H9 (cell line): Measurements from ENCODE around the gene BARD1. TPM values are rescaled to one million over a fixed set of nuclear protein-coding genes. Genes with fewer than 3 reads are reported as not detected.

ENCODE experiments used
- DNase-seq: peaks from one replicate; pipeline ENCODE4 v3.0.0-alpha.2; 2017
- H2AFZ ChIP-seq: one replicate; pipeline ENCODE4 v1.6.1; 2013; ENCODE audit warnings: mild to moderate bottlenecking, low read length, control low read depth, moderate library complexity
- H2AK5ac ChIP-seq: 2 replicates; pipeline ENCODE4 v1.6.1; 2013; ENCODE audit warnings: low read length, control low read depth, mixed read lengths; ENCODE audit not compliant: insufficient read length
- H2BK120ac ChIP-seq: one replicate; pipeline ENCODE4 v1.6.1; 2013; ENCODE audit warnings: low read depth, mild to moderate bottlenecking, low read length, control low read depth, inconsistent platforms; ENCODE audit not compliant: poor library complexity, severe bottlenecking
- H2BK12ac ChIP-seq: 2 replicates; pipeline ENCODE4 v1.6.1; 2013; ENCODE audit warnings: low read length, control low read depth, mixed read lengths, low read depth; ENCODE audit not compliant: insufficient read length
- H2BK15ac ChIP-seq: 2 replicates; pipeline ENCODE4 v1.6.1; 2013; ENCODE audit warnings: low read depth, low read length, control low read depth
- H2BK20ac ChIP-seq: one replicate; pipeline ENCODE4 v1.6.1; 2013; ENCODE audit warnings: low read depth, mild to moderate bottlenecking, low read length, control low read depth, inconsistent platforms; ENCODE audit not compliant: poor library complexity, severe bottlenecking
- H2BK5ac ChIP-seq: 2 replicates; pipeline ENCODE4 v1.6.1; 2013; ENCODE audit warnings: low read length, control low read depth, mixed read lengths; ENCODE audit not compliant: insufficient read length
- H3K14ac ChIP-seq: 2 replicates; pipeline ENCODE4 v1.6.1; 2013; ENCODE audit warnings: low read length, control low read depth; ENCODE audit not compliant: insufficient read depth
- H3K18ac ChIP-seq: 2 replicates; pipeline ENCODE4 v1.6.1; 2013; ENCODE audit warnings: low read depth, mild to moderate bottlenecking, mixed read lengths, low read length, control low read depth; ENCODE audit not compliant: insufficient read length
- H3K23ac ChIP-seq: 2 replicates; pipeline ENCODE4 v1.6.1; 2013; ENCODE audit warnings: low read length, control low read depth, mixed read lengths, low read depth; ENCODE audit not compliant: insufficient read length
- H3K23me2 ChIP-seq: 2 replicates; pipeline ENCODE4 v1.6.1; 2013; ENCODE audit warnings: low read depth, mild to moderate bottlenecking, mixed read lengths, low read length, control low read depth; ENCODE audit not compliant: insufficient read length, poor library complexity, severe bottlenecking
- H3K27ac ChIP-seq: 2 replicates; pipeline ENCODE4 v1.5.1; 2013; ENCODE audit warnings: low read length, control low read depth, mixed read lengths, low read depth; ENCODE audit not compliant: insufficient read length
- H3K27me3 ChIP-seq: 2 replicates; pipeline ENCODE4 v1.6.1; 2013; ENCODE audit warnings: low read length, control low read depth, inconsistent platforms; ENCODE audit not compliant: insufficient read depth
- H3K4ac ChIP-seq: 2 replicates; pipeline ENCODE4 v1.6.1; 2013; ENCODE audit warnings: low read depth, mild to moderate bottlenecking, control low read depth, inconsistent platforms, low read length, moderate library complexity
- H3K4me1 ChIP-seq: 2 replicates; pipeline ENCODE4 v1.6.1; 2013; ENCODE audit warnings: low read length, control low read depth, inconsistent platforms; ENCODE audit not compliant: insufficient read depth
- H3K4me2 ChIP-seq: 2 replicates; pipeline ENCODE4 v1.6.1; 2013; ENCODE audit warnings: low read length, control low read depth, mixed read lengths; ENCODE audit not compliant: insufficient read length, insufficient read depth
- H3K56ac ChIP-seq: 2 replicates; pipeline ENCODE4 v1.6.1; 2013; ENCODE audit warnings: low read depth, mild to moderate bottlenecking, mixed read lengths, low read length, control low read depth; ENCODE audit not compliant: insufficient read length
- H3K79me1 ChIP-seq: 2 replicates; pipeline ENCODE4 v1.6.1; 2013; ENCODE audit warnings: low read depth, mild to moderate bottlenecking, moderate library complexity, low read length, control low read depth, inconsistent platforms; ENCODE audit not compliant: insufficient read depth, poor library complexity, severe bottlenecking
- H3K79me2 ChIP-seq: 2 replicates; pipeline ENCODE4 v1.6.1; 2013; ENCODE audit warnings: low read length, control low read depth, inconsistent platforms; ENCODE audit not compliant: insufficient read depth
- H3K9ac ChIP-seq: 2 replicates; pipeline ENCODE4 v1.6.1; 2013; ENCODE audit warnings: low read length, control low read depth, mixed read lengths; ENCODE audit not compliant: insufficient read length; ENCODE audit errors: extremely low read depth
- H3K9me3 ChIP-seq: one replicate; pipeline ENCODE4 v1.6.1; 2013; ENCODE audit warnings: low read depth, low read length, inconsistent platforms; ENCODE audit not compliant: control insufficient read depth
- H3T11ph ChIP-seq: one replicate; pipeline ENCODE4 v1.6.1; 2013; ENCODE audit warnings: mild to moderate bottlenecking, low read length, control low read depth, inconsistent platforms
- H4K20me1 ChIP-seq: one replicate; pipeline ENCODE4 v1.6.1; 2013; ENCODE audit not compliant: control insufficient read depth, insufficient read length, insufficient read depth
- H4K5ac ChIP-seq: 2 replicates; pipeline ENCODE4 v1.6.1; 2013; ENCODE audit warnings: low read depth, mild to moderate bottlenecking, mixed read lengths, low read length, control low read depth; ENCODE audit not compliant: insufficient read length
- H4K8ac ChIP-seq: replicated peaks from 2 replicates; pipeline ENCODE4 v1.6.1; 2013; ENCODE audit warnings: low read length, control low read depth, mixed read lengths, low read depth; ENCODE audit not compliant: insufficient read length
- H4K91ac ChIP-seq: 2 replicates; pipeline ENCODE4 v1.6.1; 2013; ENCODE audit warnings: low read depth, mild to moderate bottlenecking, moderate library complexity, mixed read lengths, low read length, control low read depth; ENCODE audit not compliant: insufficient read length
- H3K27ac Mint-ChIP-seq, 3 experiments: 2 replicates in 2 of 3; 3 replicates in 1 of 3; pipeline ENCODE4 v1.8.0; 2020 to 2021; ENCODE audit warnings: mixed read lengths in 3 of 3, mild to moderate bottlenecking in 1 of 3, moderate library complexity in 1 of 3
- H3K27me3 Mint-ChIP-seq: 2 replicates; pipeline ENCODE4 v1.8.0; 2021; ENCODE audit warnings: low read depth, mild to moderate bottlenecking, moderate library complexity, mixed read lengths
- H3K36me3 Mint-ChIP-seq, 3 experiments: 2 replicates in 2 of 3; 3 replicates in 1 of 3; pipeline ENCODE4 v1.8.0; 2020 to 2021; ENCODE audit warnings: low read depth in 3 of 3, mixed read lengths in 3 of 3; ENCODE audit not compliant: insufficient read depth in 1 of 3
- H3K4me1 Mint-ChIP-seq, 2 experiments: 2 replicates each; pipeline ENCODE4 v1.8.0; 2020; ENCODE audit warnings: mixed read lengths in 2 of 2
- H3K4me3 Mint-ChIP-seq, 2 experiments: 2 replicates in 1 of 2; 3 replicates in 1 of 2; pipeline ENCODE4 v1.8.0; 2020 to 2021; ENCODE audit warnings: mild to moderate bottlenecking in 2 of 2, mixed read lengths in 2 of 2, moderate library complexity in 1 of 2
- H3K9me3 Mint-ChIP-seq, 2 experiments: 2 replicates in 1 of 2; 3 replicates in 1 of 2; pipeline ENCODE4 v1.8.0; 2020; ENCODE audit warnings: mild to moderate bottlenecking in 2 of 2, mixed read lengths in 2 of 2, moderate library complexity in 1 of 2
- WGBS: extraction: QIAGEN DNeasy Blood & Tissue Kit; methylation state at CpG from one replicate; pipeline ENCODE4 v1.1.7; 2013; ENCODE audit warnings: missing lambda C conversion rate, low lambda C conversion rate, mixed read lengths; ENCODE audit not compliant: insufficient read length; ENCODE audit errors: extremely low coverage; 5-methylcytosine and 5-hydroxymethylcytosine counted together
- total RNA-seq: library from RNA; stranded (reverse); gene quantifications from 2 replicates; pipeline ENCODE4 v1.2.1, GENCODE V29; 2021
- TF ChIP-seq, protein P1 (sequence below): fragments of 200-600 bp; sonication (generic); conservative IDR thresholded peaks from 3 replicates; pipeline ENCODE4 v1.8.0; 2021; ENCODE audit warnings: antibody characterized with exemption, mild to moderate bottlenecking

BARD1 gene
- total RNA-seq, 1 experiment from 2014 or later, result 30.6 TPM

DNA sequence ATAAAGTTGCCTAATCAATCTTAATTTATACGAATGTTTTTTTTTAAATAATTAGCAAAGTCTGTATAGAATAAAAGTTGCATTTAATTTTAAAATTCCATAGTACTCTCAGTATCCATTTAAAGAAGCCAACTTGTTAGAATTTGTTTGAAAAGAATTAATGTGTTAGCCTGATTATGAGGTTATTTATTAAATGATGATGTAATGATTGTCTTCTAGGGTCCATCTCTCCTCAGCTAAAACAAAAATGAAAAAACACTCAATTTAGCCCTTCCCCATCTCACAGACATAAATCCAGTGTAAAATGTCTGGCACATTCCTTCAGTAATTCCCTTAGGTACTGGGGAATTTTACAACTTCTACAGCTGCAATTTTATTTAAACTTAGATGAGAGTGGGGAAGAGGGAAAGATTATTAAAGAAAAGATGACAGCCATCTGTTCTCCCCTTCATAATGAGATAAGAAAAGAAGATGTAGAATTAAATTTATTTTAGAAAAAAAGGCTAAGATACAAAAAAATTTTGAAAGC is 68.6 kb downstream of the BARD1 start:
- Histone ChIP-seq H3K79me1 (no peaks in the 10 kb centered on the region), H3K4me1 (no peaks in the 10 kb centered on the region), H2BK5ac (no peak overlapping the region), H2AFZ (no peak overlapping the region), H3K23me2 (no peaks in the 10 kb centered on the region), H4K5ac (no peak overlapping the region), H3K9me3 (no peaks in the 10 kb centered on the region), H3K79me2 (no peaks in the 10 kb centered on the region), H4K20me1 (no peaks in the 10 kb centered on the region), H2BK15ac (no peak overlapping the region), H2BK12ac (no peak overlapping the region), H3K23ac (no peak overlapping the region), H3K18ac (no peak overlapping the region), H3K9ac (no peak overlapping the region), H3K4ac (no peak overlapping the region), H4K91ac (no peak overlapping the region), H3K14ac (no peak overlapping the region), H3K27ac (no peak overlapping the region), H4K8ac (no peak overlapping the region), H2AK5ac (no peak overlapping the region), H3K27me3 (no peaks in the 10 kb centered on the region), H3K56ac (no peak overlapping the region), H3T11ph (no peak overlapping the region), H2BK20ac (no peak overlapping the region), H2BK120ac (no peak overlapping the region), H3K4me2 (no peak overlapping the region)
- TF ChIP-seq, protein P1, sequence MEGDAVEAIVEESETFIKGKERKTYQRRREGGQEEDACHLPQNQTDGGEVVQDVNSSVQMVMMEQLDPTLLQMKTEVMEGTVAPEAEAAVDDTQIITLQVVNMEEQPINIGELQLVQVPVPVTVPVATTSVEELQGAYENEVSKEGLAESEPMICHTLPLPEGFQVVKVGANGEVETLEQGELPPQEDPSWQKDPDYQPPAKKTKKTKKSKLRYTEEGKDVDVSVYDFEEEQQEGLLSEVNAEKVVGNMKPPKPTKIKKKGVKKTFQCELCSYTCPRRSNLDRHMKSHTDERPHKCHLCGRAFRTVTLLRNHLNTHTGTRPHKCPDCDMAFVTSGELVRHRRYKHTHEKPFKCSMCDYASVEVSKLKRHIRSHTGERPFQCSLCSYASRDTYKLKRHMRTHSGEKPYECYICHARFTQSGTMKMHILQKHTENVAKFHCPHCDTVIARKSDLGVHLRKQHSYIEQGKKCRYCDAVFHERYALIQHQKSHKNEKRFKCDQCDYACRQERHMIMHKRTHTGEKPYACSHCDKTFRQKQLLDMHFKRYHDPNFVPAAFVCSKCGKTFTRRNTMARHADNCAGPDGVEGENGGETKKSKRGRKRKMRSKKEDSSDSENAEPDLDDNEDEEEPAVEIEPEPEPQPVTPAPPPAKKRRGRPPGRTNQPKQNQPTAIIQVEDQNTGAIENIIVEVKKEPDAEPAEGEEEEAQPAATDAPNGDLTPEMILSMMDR, result no peak
- peaks cover 16 to 51% (median 26%) of the 10 kb centered on the region in 3 experiments for H3K36me3 Mint-ChIP-seq
- H3K4me1 Mint-ChIP-seq, result no peaks in the 10 kb centered on the region
- no peaks in the 10 kb centered on the region for H3K27me3 Mint-ChIP-seq
- no CpG with 5 or more reads among the region's 1 CpG for WGBS
- no peak for DNase-seq
- H3K27ac Mint-ChIP-seq, result peak overlapping the region in 1 of 3 experiments; percentile 47; a peak in 1 of 7 replicates
- H3K4me3 Mint-ChIP-seq, result no peak overlapping the region
- no peaks in the 10 kb centered on the region for H3K9me3 Mint-ChIP-seq
